HuH-7 (cell line): ENCODE data around the gene CDH12.
"Not testable (repeated sequence)": the region's sequence is repeated elsewhere in the genome, so short reads cannot be mapped to it uniquely, and the experiment has no call there.

Experiments
- DNase-seq: peaks from one replicate; pipeline ENCODE4 v3.0.0; 2011; ENCODE audit warnings: low spot score

Gene CDH12

GRCh38 chr5:22649074-22649473 lies 204.1 kb downstream of the CDH12 start:
- DNase-seq = no peak

GRCh38 chr5:22644859-22645258 lies 208.3 kb downstream of the CDH12 start:
- no peak for DNase-seq

GRCh38 chr5:22643356-22643755 lies 209.8 kb downstream of the CDH12 start:
- no peak for DNase-seq

- DNase-seq = no peak
Measured at GRCh38 chr5:22631683-22632082, 221.5 kb downstream of the CDH12 start.

- DNase-seq = no peak
Measured at GRCh38 chr5:22627029-22627428, 226.1 kb downstream of the CDH12 start.

GRCh38 chr5:22625451-22625850 lies 227.7 kb downstream of the CDH12 start:
- no peak for DNase-seq

GRCh38 chr5:22621084-22621483 lies 232.1 kb downstream of the CDH12 start:
- no peak for DNase-seq

- no peak for DNase-seq
Measured at GRCh38 chr5:22615964-22616363, 237.2 kb downstream of the CDH12 start.

GRCh38 chr5:22614486-22615094 lies 238.6 kb downstream of the CDH12 start:
- DNase-seq = no peak

GRCh38 chr5:22612928-22613327 lies 240.2 kb downstream of the CDH12 start:
- DNase-seq = no peak

- DNase-seq = no peak
Measured at GRCh38 chr5:22611327-22611726, 241.8 kb downstream of the CDH12 start.

- DNase-seq = not testable (repeated sequence)
Measured at GRCh38 chr5:22607498-22607897, 245.6 kb downstream of the CDH12 start.

GRCh38 chr5:22605473-22605872 lies 247.7 kb downstream of the CDH12 start:
- DNase-seq = no peak

GRCh38 chr5:22604711-22605110 lies 248.4 kb downstream of the CDH12 start:
- no peak for DNase-seq

GRCh38 chr5:22598796-22599195 lies 254.3 kb downstream of the CDH12 start:
- no peak for DNase-seq

- no peak for DNase-seq
Measured at GRCh38 chr5:22596404-22596970, 256.7 kb downstream of the CDH12 start.

- no peak for DNase-seq
Measured at GRCh38 chr5:22594491-22594890, 258.7 kb downstream of the CDH12 start.

- no peak for DNase-seq
Measured at GRCh38 chr5:22593592-22593991, 259.6 kb downstream of the CDH12 start.

GRCh38 chr5:22591461-22591860 lies 261.7 kb downstream of the CDH12 start:
- no peak for DNase-seq

- no peak for DNase-seq
Measured at GRCh38 chr5:22590677-22591268, 262.4 kb downstream of the CDH12 start.

- DNase-seq = no peak
Measured at GRCh38 chr5:22577711-22578110, 275.4 kb downstream of the CDH12 start.

- no peak for DNase-seq
Measured at GRCh38 chr5:22577006-22577405, 276.1 kb downstream of the CDH12 start.

- no peak for DNase-seq
Measured at GRCh38 chr5:22572941-22573340, 280.2 kb downstream of the CDH12 start.

GRCh38 chr5:22567983-22568382 lies 285.2 kb downstream of the CDH12 start:
- no peak for DNase-seq
